ENCODE data around the gene DBF4B.

Gene DBF4B

DNA sequence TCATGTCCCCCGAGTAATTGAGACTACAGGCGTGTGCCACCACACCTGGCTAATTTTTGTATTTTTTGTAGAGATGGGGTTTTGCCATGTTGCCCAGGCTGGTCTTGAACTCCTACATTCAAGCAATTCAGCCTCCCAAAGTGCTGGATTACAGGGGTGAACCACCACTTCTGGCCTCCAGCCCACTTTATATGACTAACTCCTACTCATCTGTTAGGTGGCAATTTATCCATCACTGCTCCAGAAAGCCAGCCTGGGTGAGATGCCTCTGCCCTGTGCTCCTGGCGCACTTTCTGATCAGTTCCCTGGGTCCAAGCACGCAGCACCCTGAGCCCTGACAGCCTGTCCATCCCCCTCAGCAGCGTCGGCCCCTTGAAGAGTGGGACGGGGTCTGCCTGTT is 79.7 kb downstream of the DBF4B start:
- WGBS (ENCODE audit: insufficient coverage, insufficient read length): no CpG with 5 or more reads among the region's 7 CpGs

DNA sequence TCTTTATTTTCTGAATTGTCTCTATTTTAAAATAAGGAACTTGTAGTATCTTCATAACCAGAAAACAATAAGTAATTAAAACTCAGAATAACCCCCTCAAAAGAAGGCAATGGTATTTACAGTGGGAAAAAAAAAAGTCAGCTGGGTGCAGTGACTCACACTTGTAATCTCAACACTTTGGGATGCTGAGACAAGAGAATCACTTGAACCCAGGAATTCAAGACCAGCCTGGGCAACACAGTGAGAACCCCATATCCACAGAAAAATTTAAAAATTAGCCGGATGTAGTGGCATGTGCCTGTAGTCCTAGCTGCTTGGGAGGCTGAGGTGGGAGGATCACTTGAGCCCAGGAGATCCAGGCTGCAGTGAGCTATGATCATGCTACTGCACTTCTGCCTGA is 83.8 kb downstream of the DBF4B start:
- H3K27me3 ChIP-seq (ENCODE audit: control insufficient read depth, insufficient read depth, low read length): no peaks in the 10 kb centered on the region
- WGBS (ENCODE audit: insufficient coverage, insufficient read length): no CpG with 5 or more reads among the region's 1 CpG
- H3K4me1 ChIP-seq (ENCODE audit: control insufficient read depth, insufficient read depth, low read length): 0 out of 2 replicates have a peak, but pooled peaks cover 3% of the 10 kb centered on the region
- H3K36me3 ChIP-seq (ENCODE audit: control insufficient read depth, insufficient read depth, low read length): no peaks in the 10 kb centered on the region
- H3K4me3 ChIP-seq (ENCODE audit: low read length): no peak overlapping the region
- H3K27ac ChIP-seq (ENCODE audit: low read length): no peak overlapping the region
- no peaks in the 10 kb centered on the region for H3K9me3 ChIP-seq (ENCODE audit: control insufficient read depth, insufficient read depth, low read length)
- DNase-seq (ENCODE audit: low read depth, low spot score): no peak

More for the DNA sequence above, 79.7 kb downstream of the DBF4B start:
- Histone ChIP-seq H3K9me3 (ENCODE audit: control insufficient read depth, insufficient read depth, low read length) (no peaks in the 10 kb centered on the region), H3K4me1 (ENCODE audit: control insufficient read depth, insufficient read depth, low read length) (no peaks in the 10 kb centered on the region), H3K27me3 (ENCODE audit: control insufficient read depth, insufficient read depth, low read length) (no peaks in the 10 kb centered on the region), H3K27ac (ENCODE audit: low read length) (no peak overlapping the region), H3K4me3 (ENCODE audit: low read length) (no peak overlapping the region), H3K36me3 (ENCODE audit: control insufficient read depth, insufficient read depth, low read length) (no peaks in the 10 kb centered on the region)
- DNase-seq (ENCODE audit: low read depth, low spot score): no peak

DNA sequence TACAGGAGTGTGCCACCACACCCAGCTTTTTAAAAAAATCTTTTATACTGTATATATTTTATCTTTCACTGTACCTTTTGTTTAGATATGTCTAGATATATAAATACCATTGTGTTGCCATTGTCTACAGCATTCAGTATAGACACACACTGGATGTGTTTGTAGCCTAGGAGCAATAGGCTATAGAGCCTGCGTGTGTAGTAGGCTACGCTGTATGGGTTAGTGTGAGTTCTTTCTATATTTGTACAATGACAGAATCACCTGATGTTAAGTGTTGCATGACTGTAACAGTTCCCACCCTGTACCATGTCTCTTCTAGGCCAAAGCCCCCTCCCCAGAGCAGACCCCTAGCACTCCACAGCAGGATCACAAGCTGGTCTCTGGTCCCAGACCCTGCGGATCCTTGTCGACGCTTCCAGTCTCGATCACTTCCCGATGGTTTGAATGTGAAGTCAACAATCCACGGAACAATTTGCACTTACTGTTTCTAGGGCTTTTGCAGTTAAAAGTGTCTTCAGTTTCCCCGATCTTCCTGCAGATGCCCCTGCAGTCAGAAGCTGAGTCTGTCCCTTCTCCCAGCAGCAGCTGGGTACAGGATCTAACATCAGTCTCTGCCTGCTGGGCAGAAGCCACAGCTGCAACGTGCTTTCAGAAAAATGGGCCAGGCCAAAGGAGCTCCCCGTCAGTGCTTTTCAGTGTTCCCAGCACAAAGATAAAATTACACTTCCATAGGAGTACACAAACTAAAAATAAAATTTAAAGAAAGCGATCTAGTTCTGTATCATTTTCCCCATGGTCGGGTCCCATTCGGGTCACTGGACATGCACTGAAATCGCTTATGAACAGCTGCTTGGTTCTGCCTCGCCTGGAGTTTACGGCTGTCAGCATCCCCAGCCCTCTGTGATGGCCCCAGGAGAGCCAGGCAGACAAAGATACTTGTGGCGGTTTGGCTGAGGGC is 85.7 kb downstream of the DBF4B start:
- H3K27ac ChIP-seq (ENCODE audit: low read length): no peak overlapping the region
- H3K36me3 ChIP-seq (ENCODE audit: control insufficient read depth, insufficient read depth, low read length): no peaks in the 10 kb centered on the region
- DNase-seq (ENCODE audit: low read depth, low spot score): no peak
- 0 out of 2 replicates have a peak, but pooled peaks cover 3% of the 10 kb centered on the region for H3K4me1 ChIP-seq (ENCODE audit: control insufficient read depth, insufficient read depth, low read length)
- no peaks in the 10 kb centered on the region for H3K9me3 ChIP-seq (ENCODE audit: control insufficient read depth, insufficient read depth, low read length)
- no peak overlapping the region for H3K4me3 ChIP-seq (ENCODE audit: low read length)
- no peaks in the 10 kb centered on the region for H3K27me3 ChIP-seq (ENCODE audit: control insufficient read depth, insufficient read depth, low read length)
- WGBS (ENCODE audit: insufficient coverage, insufficient read length): no CpG with 5 or more reads among the region's 18 CpGs

DNA sequence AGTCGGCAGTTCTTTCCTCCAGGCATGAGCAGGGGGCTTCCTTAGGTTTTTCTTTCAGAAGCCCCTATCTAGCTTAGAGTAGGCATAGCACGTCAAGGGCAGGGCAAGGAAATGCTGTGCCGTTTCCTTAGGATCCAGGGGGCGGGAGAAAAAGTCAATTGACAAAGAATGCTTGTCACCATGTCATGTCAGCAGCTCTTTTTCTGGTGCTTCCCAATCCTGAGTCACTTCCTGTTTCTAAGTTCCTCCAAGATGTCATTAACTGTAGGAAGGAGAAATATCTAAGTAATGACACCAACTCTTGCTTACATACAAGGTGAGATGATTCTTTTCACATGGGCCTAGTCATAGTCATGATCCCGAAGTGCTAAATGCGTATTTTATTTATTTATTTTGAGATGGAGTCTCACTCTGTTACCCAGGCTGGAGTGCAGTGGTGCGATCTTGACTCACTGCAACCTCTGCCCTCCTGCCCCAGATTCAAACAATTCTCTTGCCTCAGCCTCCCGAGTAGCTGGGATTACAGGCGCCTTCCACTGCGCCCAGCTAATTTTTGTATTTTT is 86.5 kb downstream of the DBF4B start:
- no CpG with 5 or more reads among the region's 10 CpGs for WGBS (ENCODE audit: insufficient coverage, insufficient read length)
- 0 out of 2 replicates have a peak, but pooled peaks cover 1% of the 10 kb centered on the region for H3K27me3 ChIP-seq (ENCODE audit: control insufficient read depth, insufficient read depth, low read length)
- no peak overlapping the region for H3K4me3 ChIP-seq (ENCODE audit: low read length)
- 0 out of 2 replicates have a peak, but pooled peaks cover 3% of the 10 kb centered on the region for H3K4me1 ChIP-seq (ENCODE audit: control insufficient read depth, insufficient read depth, low read length)
- DNase-seq (ENCODE audit: low read depth, low spot score): no peak
- H3K9me3 ChIP-seq (ENCODE audit: control insufficient read depth, insufficient read depth, low read length): no peaks in the 10 kb centered on the region
- H3K36me3 ChIP-seq (ENCODE audit: control insufficient read depth, insufficient read depth, low read length): no peaks in the 10 kb centered on the region; the same call in 1 of the 2 replicates
- H3K27ac ChIP-seq (ENCODE audit: low read length): no peak overlapping the region

DNA sequence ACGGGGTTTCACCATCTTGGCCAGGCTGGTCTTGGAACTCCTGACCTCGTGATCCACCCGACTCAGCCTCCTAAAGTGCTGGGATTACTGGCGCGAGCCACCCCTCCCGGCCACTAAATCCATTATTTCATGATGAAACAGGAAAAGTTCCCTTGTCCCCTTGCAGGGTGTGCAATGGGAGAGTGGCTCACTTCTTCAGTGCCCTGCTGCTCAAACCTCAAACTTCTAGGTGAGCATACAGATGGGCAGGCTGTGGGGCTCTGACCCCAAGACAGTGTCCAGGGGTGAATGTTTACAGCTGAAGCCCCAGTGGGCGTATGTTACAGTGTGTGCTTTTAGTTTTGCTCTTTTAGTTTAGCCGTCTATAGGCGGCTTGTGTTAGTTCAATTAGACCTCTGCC is 87.0 kb downstream of the DBF4B start:
- Histone ChIP-seq H3K27ac (ENCODE audit: low read length) (no peak overlapping the region), H3K9me3 (ENCODE audit: control insufficient read depth, insufficient read depth, low read length) (no peaks in the 10 kb centered on the region), H3K4me3 (ENCODE audit: low read length) (no peak overlapping the region), H3K36me3 (ENCODE audit: control insufficient read depth, insufficient read depth, low read length) (no peaks in the 10 kb centered on the region; the same call in 1 of the 2 replicates), H3K27me3 (ENCODE audit: control insufficient read depth, insufficient read depth, low read length) (0 out of 2 replicates have a peak, but pooled peaks cover 1% of the 10 kb centered on the region), H3K4me1 (ENCODE audit: control insufficient read depth, insufficient read depth, low read length) (0 out of 2 replicates have a peak, but pooled peaks cover 3% of the 10 kb centered on the region)
- no CpG with 5 or more reads among the region's 9 CpGs for WGBS (ENCODE audit: insufficient coverage, insufficient read length)
- no peak for DNase-seq (ENCODE audit: low read depth, low spot score)

DNA sequence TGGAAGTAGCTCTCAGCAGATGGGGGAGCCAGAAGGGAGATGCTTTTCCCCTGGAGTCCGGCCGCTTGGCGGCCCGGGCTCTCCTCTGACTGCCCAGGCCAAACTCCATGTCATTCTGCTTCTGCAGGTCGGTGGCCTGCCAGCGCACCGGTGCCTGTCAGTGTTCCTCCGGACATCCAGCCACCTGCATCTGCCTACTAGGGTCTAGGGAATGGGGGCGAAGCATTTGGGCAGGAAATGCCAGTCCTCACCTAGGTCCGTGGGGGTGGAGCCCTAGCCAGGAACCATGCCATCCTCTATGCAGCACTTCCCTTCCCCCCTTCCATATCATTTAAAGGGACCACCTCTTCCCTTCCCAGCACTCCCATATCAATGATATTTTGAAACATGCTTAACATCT is 87.5 kb downstream of the DBF4B start:
- 0 out of 2 replicates have a peak, but pooled peaks cover 3% of the 10 kb centered on the region for H3K4me1 ChIP-seq (ENCODE audit: control insufficient read depth, insufficient read depth, low read length)
- H3K36me3 ChIP-seq (ENCODE audit: control insufficient read depth, insufficient read depth, low read length): no peaks in the 10 kb centered on the region; the same call in 1 of the 2 replicates
- 0 out of 2 replicates have a peak, but pooled peaks cover 1% of the 10 kb centered on the region for H3K27me3 ChIP-seq (ENCODE audit: control insufficient read depth, insufficient read depth, low read length)
- WGBS (ENCODE audit: insufficient coverage, insufficient read length): no CpG with 5 or more reads among the region's 10 CpGs
- no peak for DNase-seq (ENCODE audit: low read depth, low spot score)
- no peak overlapping the region for H3K4me3 ChIP-seq (ENCODE audit: low read length)
- H3K27ac ChIP-seq (ENCODE audit: low read length): no peak overlapping the region
- H3K9me3 ChIP-seq (ENCODE audit: control insufficient read depth, insufficient read depth, low read length): no peaks in the 10 kb centered on the region

DNA sequence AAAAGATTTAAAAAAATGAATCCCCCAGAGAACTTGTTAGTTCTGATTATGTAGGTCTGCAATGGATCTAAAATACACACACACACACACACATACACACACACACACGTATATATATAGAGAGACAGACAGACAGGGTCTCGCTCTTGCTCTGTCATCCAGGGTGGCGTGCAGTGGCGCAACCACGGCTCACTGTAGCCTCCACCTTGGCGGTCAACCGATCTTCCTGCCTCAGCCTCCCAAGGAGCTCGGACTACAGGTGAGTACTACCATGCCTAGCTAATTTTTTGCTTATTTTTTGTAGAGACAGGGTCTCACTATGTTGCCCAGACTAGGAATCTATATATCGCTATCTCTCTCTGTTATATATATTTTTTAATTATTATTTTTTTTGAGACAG is 88.3 kb downstream of the DBF4B start:
- H3K27ac ChIP-seq (ENCODE audit: low read length): no peak overlapping the region
- no peaks in the 10 kb centered on the region; the same call in 1 of the 2 replicates for H3K36me3 ChIP-seq (ENCODE audit: control insufficient read depth, insufficient read depth, low read length)
- 0 out of 2 replicates have a peak, but pooled peaks cover 3% of the 10 kb centered on the region for H3K4me1 ChIP-seq (ENCODE audit: control insufficient read depth, insufficient read depth, low read length)
- 0 out of 2 replicates have a peak, but pooled peaks cover 1% of the 10 kb centered on the region for H3K27me3 ChIP-seq (ENCODE audit: control insufficient read depth, insufficient read depth, low read length)
- H3K9me3 ChIP-seq (ENCODE audit: control insufficient read depth, insufficient read depth, low read length): no peaks in the 10 kb centered on the region
- no peak overlapping the region for H3K4me3 ChIP-seq (ENCODE audit: low read length)
- WGBS (ENCODE audit: insufficient coverage, insufficient read length): no CpG with 5 or more reads among the region's 9 CpGs
- no peak for DNase-seq (ENCODE audit: low read depth, low spot score)

DNA sequence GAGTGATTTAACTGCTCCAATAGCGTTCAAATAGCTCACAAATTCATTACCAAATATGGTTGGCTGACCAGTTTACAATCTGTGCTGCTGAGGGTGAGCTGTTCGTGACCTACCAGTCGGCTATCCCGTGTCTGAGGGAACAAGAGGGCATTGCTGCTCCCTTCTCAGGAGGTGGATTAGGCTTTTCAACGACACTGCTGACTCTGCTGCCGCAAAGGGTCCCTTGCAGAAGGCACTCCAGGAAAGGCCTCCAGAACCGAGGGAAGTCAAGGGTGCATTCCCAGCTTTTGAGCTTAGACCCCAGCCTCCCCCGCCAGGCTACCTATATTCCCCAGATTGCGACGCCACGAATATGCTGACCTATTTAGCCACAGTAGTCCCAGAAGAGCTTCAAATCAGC is 89.3 kb downstream of the DBF4B start:
- 0 out of 2 replicates have a peak, but pooled peaks cover 3% of the 10 kb centered on the region for H3K4me1 ChIP-seq (ENCODE audit: control insufficient read depth, insufficient read depth, low read length)
- H3K27ac ChIP-seq (ENCODE audit: low read length): no peak overlapping the region
- WGBS (ENCODE audit: insufficient coverage, insufficient read length): no CpG with 5 or more reads among the region's 11 CpGs
- no peak for DNase-seq (ENCODE audit: low read depth, low spot score)
- H3K36me3 ChIP-seq (ENCODE audit: control insufficient read depth, insufficient read depth, low read length): no peaks in the 10 kb centered on the region; the same call in 1 of the 2 replicates
- no peak overlapping the region for H3K4me3 ChIP-seq (ENCODE audit: low read length)
- 0 out of 2 replicates have a peak, but pooled peaks cover 1% of the 10 kb centered on the region for H3K27me3 ChIP-seq (ENCODE audit: control insufficient read depth, insufficient read depth, low read length)
- H3K9me3 ChIP-seq (ENCODE audit: control insufficient read depth, insufficient read depth, low read length): no peaks in the 10 kb centered on the region

DNA sequence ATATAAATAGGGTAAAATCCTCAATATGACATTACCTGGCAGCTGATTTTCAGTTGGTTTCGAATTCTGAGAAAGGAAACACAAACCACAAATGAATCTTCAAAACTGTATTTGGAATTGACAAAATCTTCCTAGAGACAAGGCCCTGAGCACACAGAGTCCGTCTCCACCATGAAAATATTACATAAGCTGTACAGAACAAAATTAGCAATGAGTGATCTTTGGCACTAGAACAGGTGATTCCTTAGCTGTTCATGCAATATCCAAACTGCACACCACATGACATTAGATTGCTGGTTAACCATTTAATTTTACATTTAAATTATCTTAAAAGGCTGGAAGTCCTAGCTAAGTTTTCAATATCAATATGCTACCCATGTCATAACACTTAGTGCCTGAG is 89.9 kb downstream of the DBF4B start:
- H3K9me3 ChIP-seq (ENCODE audit: control insufficient read depth, insufficient read depth, low read length): no peaks in the 10 kb centered on the region
- H3K27ac ChIP-seq (ENCODE audit: low read length): no peak overlapping the region
- no peaks in the 10 kb centered on the region; the same call in 1 of the 2 replicates for H3K36me3 ChIP-seq (ENCODE audit: control insufficient read depth, insufficient read depth, low read length)
- WGBS (ENCODE audit: insufficient coverage, insufficient read length): no CpG with 5 or more reads among the region's 2 CpGs
- H3K27me3 ChIP-seq (ENCODE audit: control insufficient read depth, insufficient read depth, low read length): 0 out of 2 replicates have a peak, but pooled peaks cover 1% of the 10 kb centered on the region
- no peak overlapping the region for H3K4me3 ChIP-seq (ENCODE audit: low read length)
- no peak for DNase-seq (ENCODE audit: low read depth, low spot score)
- 0 out of 2 replicates have a peak, but pooled peaks cover 3% of the 10 kb centered on the region for H3K4me1 ChIP-seq (ENCODE audit: control insufficient read depth, insufficient read depth, low read length)
